Right lobe of liver (tissue), 6 donors: ENCODE results near the gene LDLRAD3. TPM values are rescaled to one million over a fixed set of nuclear protein-coding genes. Genes with fewer than 3 reads are reported as not detected.

ENCODE experiments used
- ATAC-seq, 4 donors: fragments of 200-7000 bp; cut with Tn5 transposase; one replicate each; pipeline ENCODE4 v1.9.1; 2020; ENCODE audit warnings: mild to moderate bottlenecking in 4 of 4, moderate library complexity in 4 of 4
- DNase-seq, 3 donors: peaks; one replicate each; pipeline ENCODE4 v3.0.0-alpha.2; 2020
- H3K27ac ChIP-seq, 3 donors: fragments of 200-600 bp; one replicate each; pipeline ENCODE4 v1.8.0; 2022
- H3K27me3 ChIP-seq, 2 donors: fragments of 200-600 bp; one replicate each; pipeline ENCODE4 v1.8.0; 2022
- H3K36me3 ChIP-seq, 4 donors: fragments of 200-600 bp; sonication (generic) in 1 of 4; one replicate each; pipeline versions ENCODE4 v1.5.1 to v1.8.0; 2017 to 2022; ENCODE audit warnings: control low read depth in 1 of 4
- H3K4me1 ChIP-seq, 4 donors: fragments of 200-600 bp; sonication (generic) in 1 of 4; one replicate each; pipeline versions ENCODE4 v1.5.1 to v1.8.0; 2017 to 2022; ENCODE audit warnings: control low read depth in 1 of 4
- H3K4me3 ChIP-seq, 3 donors: fragments of 200-600 bp; one replicate each; pipeline ENCODE4 v1.8.0; 2022
- H3K9me3 ChIP-seq, 4 donors: fragments of 200-600 bp; sonication (generic) in 1 of 4; one replicate each; pipeline versions ENCODE4 v1.5.1 to v1.8.0; 2017 to 2022; ENCODE audit warnings: control low read depth in 1 of 4
- POLR2A ChIP-seq: fragments of 450-650 bp; IDR thresholded peaks from one replicate; pipeline ENCODE4 v1.6.1; 2017; ENCODE audit warnings: antibody characterized with exemption, mild to moderate bottlenecking
- WGBS: methylation state at CpG from one replicate; pipeline ENCODE4 v1.1.6; 2018; ENCODE audit warnings: low coverage, low lambda C conversion rate; ENCODE audit not compliant: insufficient coverage; ENCODE audit errors: missing lambda C conversion rate; 5-methylcytosine and 5-hydroxymethylcytosine counted together
- intact Hi-C, 2 donors: fragments of 100-400 bp; cut with DNase I; formaldehyde crosslinking; loops; one replicate each; pipeline versions ENCODE4 v1.11.2 to v1.14.1; 2022
- total RNA-seq, 6 experiments: library from RNA; depleted of rRNA in 2 of 6; stranded (reverse); fragments of >200 nt in 2 of 6; fragmentation: NEBNext Ultra II Directional in 3 of 6; extraction: Animal tissue kit (Norgen Biotek cat#: 25700) in 3 of 6; gene quantifications; one replicate each; pipeline versions ENCODE4 v1.1.0 to v1.2.4, GENCODE V29; 2016 to 2023
- TF ChIP-seq, protein P1 (sequence below), 4 donors: fragments of 200-600 bp in 3 of 4; fragments of 450-650 bp in 1 of 4; IDR thresholded peaks; one replicate each; pipeline versions ENCODE4 v1.5.1 to v1.8.0; 2016 to 2022; ENCODE audit warnings: antibody characterized with exemption in 4 of 4, mild to moderate bottlenecking in 2 of 4
- donor health status: DM: no; HTN: yes; CAD: no.
- donor health status: DM: no; HTN: no; CAD: no.
- donor health status: DM: no; HTN: no; CAD: no.
- donor health status: DM: no; HTN: yes; CAD: no.
- donor health status: DM: no; HTN: yes; CAD: no.

The LDLRAD3 gene
- total RNA-seq, 6 experiments from 2014 or later = 0.62 to 3.3 (median 2.7) TPM

GRCh38 chr11:35963911-35964310 lies 20.0 kb downstream of the LDLRAD3 start:
- TF ChIP-seq POLR2A = no peak
- TF ChIP-seq, protein P1, sequence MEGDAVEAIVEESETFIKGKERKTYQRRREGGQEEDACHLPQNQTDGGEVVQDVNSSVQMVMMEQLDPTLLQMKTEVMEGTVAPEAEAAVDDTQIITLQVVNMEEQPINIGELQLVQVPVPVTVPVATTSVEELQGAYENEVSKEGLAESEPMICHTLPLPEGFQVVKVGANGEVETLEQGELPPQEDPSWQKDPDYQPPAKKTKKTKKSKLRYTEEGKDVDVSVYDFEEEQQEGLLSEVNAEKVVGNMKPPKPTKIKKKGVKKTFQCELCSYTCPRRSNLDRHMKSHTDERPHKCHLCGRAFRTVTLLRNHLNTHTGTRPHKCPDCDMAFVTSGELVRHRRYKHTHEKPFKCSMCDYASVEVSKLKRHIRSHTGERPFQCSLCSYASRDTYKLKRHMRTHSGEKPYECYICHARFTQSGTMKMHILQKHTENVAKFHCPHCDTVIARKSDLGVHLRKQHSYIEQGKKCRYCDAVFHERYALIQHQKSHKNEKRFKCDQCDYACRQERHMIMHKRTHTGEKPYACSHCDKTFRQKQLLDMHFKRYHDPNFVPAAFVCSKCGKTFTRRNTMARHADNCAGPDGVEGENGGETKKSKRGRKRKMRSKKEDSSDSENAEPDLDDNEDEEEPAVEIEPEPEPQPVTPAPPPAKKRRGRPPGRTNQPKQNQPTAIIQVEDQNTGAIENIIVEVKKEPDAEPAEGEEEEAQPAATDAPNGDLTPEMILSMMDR (IDR thresholded peaks at IDR 0.05) = no peak
- DNase-seq (no peak), ATAC-seq (no peak)
- Histone ChIP-seq H3K27me3 (no peaks in the 10 kb centered on the region), H3K27ac (no peak overlapping the region), H3K9me3 (no peaks in the 10 kb centered on the region), H3K36me3 (no peaks in the 10 kb centered on the region), H3K4me3 (no peak overlapping the region), H3K4me1 (no peaks in the 10 kb centered on the region)
- intact Hi-C loops = no loop called here
- 94% methylated on average over 3 of the region's 3 CpGs for WGBS

DNA sequence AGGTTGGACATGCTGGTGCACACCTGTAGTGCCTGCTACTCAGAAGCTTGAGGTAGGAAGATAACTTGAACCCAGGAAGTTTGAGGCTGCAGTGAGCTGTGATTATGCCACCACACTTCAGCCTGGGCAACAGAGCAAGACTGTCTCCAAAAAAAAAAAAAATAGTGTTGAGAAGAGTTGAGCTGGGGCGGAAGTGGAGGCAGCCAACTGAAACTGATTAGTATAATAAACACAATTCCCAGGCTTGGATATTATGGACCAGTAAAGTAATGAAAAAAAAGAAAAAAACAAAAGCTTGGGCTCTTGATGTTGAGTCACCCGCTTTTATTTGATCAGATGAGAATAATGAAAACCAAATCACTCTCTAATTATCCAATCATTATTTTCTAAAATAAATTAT lies 21.0 kb downstream of the LDLRAD3 start:
- Histone ChIP-seq H3K27me3 (no peaks in the 10 kb centered on the region), H3K36me3 (no peaks in the 10 kb centered on the region), H3K4me1 (no peaks in the 10 kb centered on the region), H3K9me3 (no peaks in the 10 kb centered on the region), H3K4me3 (no peak overlapping the region), H3K27ac (no peak overlapping the region)
- 69% methylated on average over 2 of the region's 2 CpGs for WGBS
- ATAC-seq (peak in 2 of 4 donors; percentile 20 to 30), DNase-seq (no peak)
- intact Hi-C loops = no loop called here
- TF ChIP-seq, protein P1 (IDR thresholded peaks at IDR 0.05) = no peak

DNA sequence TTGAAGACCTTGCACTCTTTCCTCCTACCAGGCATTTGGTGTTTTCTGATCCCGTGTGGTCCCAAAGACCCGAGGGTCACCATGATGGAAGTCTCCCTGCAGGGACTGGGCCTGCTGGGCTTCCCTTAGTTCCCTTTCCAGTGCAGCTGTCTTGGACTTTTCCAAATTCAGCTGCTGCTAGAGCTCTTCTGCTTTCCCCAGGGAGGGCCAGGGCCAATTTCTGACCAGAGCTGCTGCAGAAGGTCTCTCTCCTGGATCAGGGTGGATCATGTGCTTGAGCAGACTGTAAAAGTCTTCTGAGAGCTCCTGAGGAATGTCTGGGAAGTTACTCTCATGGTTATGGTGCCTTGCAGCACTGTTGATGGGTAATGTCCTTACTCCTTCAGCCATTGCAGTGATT lies 23.2 kb downstream of the LDLRAD3 start:
- no peak for DNase-seq
- WGBS = 65% methylated on average over 2 of the region's 2 CpGs
- no peak for TF ChIP-seq POLR2A
- TF ChIP-seq, protein P1 (IDR thresholded peaks at IDR 0.05) = no peak
- Histone ChIP-seq H3K9me3 (no peaks in the 10 kb centered on the region), H3K27ac (no peak overlapping the region), H3K4me1 (no peaks in the 10 kb centered on the region), H3K36me3 (no peaks in the 10 kb centered on the region), H3K27me3 (no peaks in the 10 kb centered on the region), H3K4me3 (no peak overlapping the region)
- intact Hi-C loops = no loop called here
- ATAC-seq = no peak

DNA sequence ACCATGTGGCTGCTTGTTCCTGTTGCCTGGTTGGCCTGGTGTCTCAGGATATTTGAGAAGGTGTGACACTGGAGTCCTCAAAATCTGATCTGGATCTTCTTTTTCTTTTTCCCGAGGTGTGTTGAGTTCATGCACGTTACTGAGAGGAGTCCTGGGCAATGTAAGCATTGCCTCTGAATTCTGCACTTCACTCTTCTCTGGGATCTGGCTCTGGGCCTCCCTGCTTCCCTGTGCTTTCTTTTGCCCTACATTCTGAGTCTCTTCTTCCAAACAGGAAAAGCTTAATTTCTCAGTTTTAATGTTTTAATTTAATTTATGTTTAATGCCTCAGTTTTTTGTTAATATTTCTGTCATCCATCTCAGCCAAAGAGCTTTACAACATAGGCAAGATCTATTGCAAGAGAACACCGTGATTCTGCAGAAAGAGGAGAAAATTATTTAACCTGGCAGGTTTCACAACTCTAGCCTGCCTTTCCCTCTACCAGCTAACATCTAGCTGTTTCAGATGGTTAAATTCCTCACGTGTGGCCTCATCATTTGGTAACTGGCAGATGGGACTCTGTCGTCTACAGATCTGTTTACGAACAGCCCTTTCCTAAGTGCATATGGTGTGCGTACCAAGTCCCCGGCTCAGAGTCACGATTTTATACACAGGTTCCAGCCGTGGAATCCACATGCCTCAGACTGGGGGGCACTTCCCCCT lies 24.7 kb downstream of the LDLRAD3 start:
- intact Hi-C loops = no loop called here
- no peak for TF ChIP-seq POLR2A
- TF ChIP-seq, protein P1 (IDR thresholded peaks at IDR 0.05) = no peak
- H3K4me3 ChIP-seq = no peak overlapping the region
- WGBS = 70% methylated on average over 8 of the region's 10 CpGs
- no peak overlapping the region for H3K27ac ChIP-seq
- H3K4me1 ChIP-seq = no peaks in the 10 kb centered on the region
- DNase-seq = no peak
- no peaks in the 10 kb centered on the region for H3K36me3 ChIP-seq
- no peak for ATAC-seq
- H3K27me3 ChIP-seq = no peaks in the 10 kb centered on the region
- H3K9me3 ChIP-seq = no peaks in the 10 kb centered on the region
